ENCODE measurements around the gene THSD4. TPM values are rescaled to one million over a fixed set of nuclear protein-coding genes. Genes with fewer than 3 reads are reported as not detected.

THSD4 gene
- total and polyA plus RNA-seq, 4 donors, result 6.0 to 42.4 (median 18.5) TPM

GRCh38 chr15:71551566-71551965, 436.3 kb downstream of the THSD4 start:
- Histone ChIP-seq H3K27me3 (ENCODE audit: control insufficient read depth in 3 of 3, insufficient read depth in 3 of 3, low read length in 2 of 3) (no peaks in the 10 kb centered on the region), H3K9me3 (ENCODE audit: control insufficient read depth in 4 of 4, insufficient read depth in 3 of 4, low read length in 3 of 4) (peaks cover 0 to 3% (median 0%) of the 10 kb centered on the region in 4 donors), H3K27ac (ENCODE audit: low read depth in 1 of 2, low read length in 1 of 2) (no peak overlapping the region), H3K4me1 (ENCODE audit: control insufficient read depth in 5 of 5, insufficient read depth in 5 of 5, low read length in 5 of 5) (peaks cover 2 to 33% (median 9%) of the 10 kb centered on the region in 5 donors), H3K36me3 (ENCODE audit: control insufficient read depth in 4 of 4, insufficient read depth in 4 of 4, low read length in 4 of 4) (no peaks in the 10 kb centered on the region), H3K9ac (ENCODE audit: insufficient read depth in 1 of 2, low read length in 2 of 2) (no peak overlapping the region), H3K4me3 (no peak overlapping the region)
- WGBS, 2 donors, result 79 to 82% methylated on average over 5 of the region's 5 CpGs
- no peak for ATAC-seq (ENCODE audit: insufficient read depth, low FRiP score)
- TF ChIP-seq CTCF (IDR thresholded peaks at IDR 0.05; ENCODE audit: control extremely low read depth, extremely low read depth), result no peak
- DNase-seq, result no peak

GRCh38 chr15:71559098-71559497, 443.8 kb downstream of the THSD4 start:
- DNase-seq, result no peak
- H3K9ac ChIP-seq (ENCODE audit: insufficient read depth in 1 of 2, low read length in 2 of 2), result no peak overlapping the region
- no peak for ATAC-seq (ENCODE audit: insufficient read depth, low FRiP score)

GRCh38 chr15:71559616-71560015, 444.3 kb downstream of the THSD4 start:
- WGBS, 2 donors, result 62 to 72% methylated on average over 3 of the region's 3 CpGs
- no peaks in the 10 kb centered on the region for H3K27me3 ChIP-seq (ENCODE audit: control insufficient read depth in 3 of 3, insufficient read depth in 3 of 3, low read length in 2 of 3)

More at GRCh38 chr15:71559098-71559497, 443.8 kb downstream of the THSD4 start:
- TF ChIP-seq CTCF (IDR thresholded peaks at IDR 0.05; ENCODE audit: control extremely low read depth, extremely low read depth), result no peak
- no peaks in the 10 kb centered on the region for H3K9me3 ChIP-seq (ENCODE audit: control insufficient read depth in 4 of 4, insufficient read depth in 3 of 4, low read length in 3 of 4)
- no peaks in the 10 kb centered on the region for H3K36me3 ChIP-seq (ENCODE audit: control insufficient read depth in 4 of 4, insufficient read depth in 4 of 4, low read length in 4 of 4)
- WGBS, 2 donors, result 90 to 94% methylated on average over 3 of the region's 3 CpGs
- no peak overlapping the region for H3K4me3 ChIP-seq
- H3K4me1 ChIP-seq (ENCODE audit: control insufficient read depth in 5 of 5, insufficient read depth in 5 of 5, low read length in 5 of 5), result no peaks in the 10 kb centered on the region
- H3K27me3 ChIP-seq (ENCODE audit: control insufficient read depth in 3 of 3, insufficient read depth in 3 of 3, low read length in 2 of 3), result no peaks in the 10 kb centered on the region
- no peak overlapping the region for H3K27ac ChIP-seq (ENCODE audit: low read depth in 1 of 2, low read length in 1 of 2)

More at GRCh38 chr15:71559616-71560015, 444.3 kb downstream of the THSD4 start:
- TF ChIP-seq CTCF (IDR thresholded peaks at IDR 0.05; ENCODE audit: control extremely low read depth, extremely low read depth), result no peak
- DNase-seq, result no peak
- H3K4me3 ChIP-seq, result no peak overlapping the region
- no peak overlapping the region for H3K9ac ChIP-seq (ENCODE audit: insufficient read depth in 1 of 2, low read length in 2 of 2)
- H3K27ac ChIP-seq (ENCODE audit: low read depth in 1 of 2, low read length in 1 of 2), result no peak overlapping the region
- no peaks in the 10 kb centered on the region for H3K4me1 ChIP-seq (ENCODE audit: control insufficient read depth in 5 of 5, insufficient read depth in 5 of 5, low read length in 5 of 5)
- no peaks in the 10 kb centered on the region for H3K9me3 ChIP-seq (ENCODE audit: control insufficient read depth in 4 of 4, insufficient read depth in 3 of 4, low read length in 3 of 4)
- no peaks in the 10 kb centered on the region for H3K36me3 ChIP-seq (ENCODE audit: control insufficient read depth in 4 of 4, insufficient read depth in 4 of 4, low read length in 4 of 4)
- ATAC-seq (ENCODE audit: insufficient read depth, low FRiP score), result no peak

Data from lung (tissue), 12 donors.